Suprapubic skin (tissue), 3 donors: Measurements from ENCODE around the gene EPC1.
"Not testable (repeated sequence)": the region's sequence is repeated elsewhere in the genome, so short reads cannot be mapped to it uniquely, and the experiment has no call there.

Source experiments
- CTCF ChIP-seq, 2 donors: fragments of 200-600 bp in 1 of 2; fragments of 450-650 bp in 1 of 2; sonication (generic) in 1 of 2; IDR thresholded peaks; one replicate each; pipeline ENCODE4 v1.5.1; 2016 to 2019; ENCODE audit warnings: antibody characterized with exemption in 2 of 2, mild to moderate bottlenecking in 1 of 2, moderate library complexity in 1 of 2
- EP300 ChIP-seq: sonication (generic); formaldehyde crosslinking; IDR thresholded peaks from one replicate; pipeline ENCODE4 v1.6.1; 2017; ENCODE audit warnings: antibody characterized with exemption
- POLR2A ChIP-seq, 2 donors: fragments of 450-650 bp; IDR thresholded peaks; one replicate each; pipeline ENCODE4 v1.6.1; 2017; ENCODE audit warnings: antibody characterized with exemption in 2 of 2, mild to moderate bottlenecking in 2 of 2, moderate library complexity in 2 of 2

GRCh38 chr10:32233375-32233774 lies 113.6 kb downstream of the EPC1 start:
- TF ChIP-seq CTCF (IDR thresholded peaks at IDR 0.05); EP300; POLR2A (IDR thresholded peaks at IDR 0.05): not testable (repeated sequence)
